HCT116 (cell line): ENCODE results near the gene CSF3R. TPM values are rescaled to one million over a fixed set of nuclear protein-coding genes. Genes with fewer than 3 reads are reported as not detected.

Experiments
- ATAC-seq: fragments of 200-7000 bp; cut with Tn5 transposase; 2 replicates; pipeline ENCODE4 v1.9.1; 2020; ENCODE audit warnings: mild to moderate bottlenecking, moderate library complexity
- BruUV-seq: library from RNA; stranded (reverse); fragments of 400-500 nt; replicated peaks from 2 replicates; lab custom pipeline; 2021; lab: Mats Ljungman, UMichigan
- CTCF ChIA-PET: fragments of 300-600 bp; sonication (Branson Sonifier 250); formaldehyde crosslinking; loops from one replicate; lab custom pipeline; 2021; ENCODE audit warnings: antibody characterized with exemption; lab: Charles Lee
- POLR2A ChIA-PET: fragments of 300-600, 350-600 bp; sonication (Branson Sonifier 250); formaldehyde crosslinking; loops from one replicate; lab custom pipeline; 2021; ENCODE audit warnings: antibody characterized with exemption; lab: Charles Lee
- RAD21 ChIA-PET, 2 experiments: fragments of 300-600 bp; sonication (Branson Sonifier 250); formaldehyde crosslinking; loops; one replicate each; lab custom pipeline; 2023; ENCODE audit warnings: low total read pairs in 2 of 2; ENCODE audit not compliant: uncharacterized antibody in 2 of 2, unreplicated experiment in 2 of 2, low non-redundant PET in 1 of 2; lab: Charles Lee
- DNase-seq: peaks from one replicate; pipeline ENCODE4 v3.0.0-alpha.2; 2010; ENCODE audit warnings: low read depth, low spot score
- H2AFZ ChIP-seq: fragments of 200-600 bp; shearing (Covaris generic), sonication (generic); 2 replicates; pipeline ENCODE4 v1.6.1; 2017; ENCODE audit warnings: low read depth, mixed run types, mixed read lengths, antibody characterized with exemption, low read length; ENCODE audit not compliant: poor library complexity, severe bottlenecking
- H3K27ac ChIP-seq: 2 replicates; pipeline ENCODE4 v1.5.1; 2012; ENCODE audit warnings: low read depth, low read length
- H3K27me3 ChIP-seq: fragments of 200-600 bp; sonication (generic); 2 replicates; pipeline ENCODE4 v1.6.1; 2016; ENCODE audit warnings: mixed run types, low read length, mixed read lengths; ENCODE audit not compliant: insufficient read depth
- H3K36me3 ChIP-seq, 2 experiments: fragments of 200-500 bp in 1 of 2; fragments of 200-600 bp in 1 of 2; sonication (Bioruptor generic) in 1 of 2; sonication (generic) in 1 of 2; 2 replicates each; pipeline versions ENCODE4 v1.5.1 to v1.6.1; 2014 to 2016; ENCODE audit warnings: low read length in 2 of 2, inconsistent platforms in 1 of 2, mixed read lengths in 1 of 2, mixed run types in 1 of 2; ENCODE audit not compliant: insufficient read depth in 2 of 2, control insufficient read depth in 1 of 2
- H3K4me1 ChIP-seq, 2 experiments: fragments of 200-600 bp in 1 of 2; sonication (generic) in 1 of 2; 2 replicates each; pipeline versions ENCODE4 v1.5.1 to v1.6.1; 2012 to 2017; ENCODE audit warnings: low read length in 2 of 2, inconsistent platforms in 1 of 2, mild to moderate bottlenecking in 1 of 2, mixed read lengths in 1 of 2, mixed run types in 1 of 2, moderate library complexity in 1 of 2; ENCODE audit not compliant: insufficient read depth in 2 of 2, control insufficient read depth in 1 of 2
- H3K4me2 ChIP-seq: fragments of 200-600 bp; sonication (generic); 2 replicates; pipeline ENCODE4 v1.6.1; 2017; ENCODE audit warnings: mixed run types, low read length, mixed read lengths
- H3K4me3 ChIP-seq, 2 experiments: fragments of 200-600 bp in 1 of 2; sonication (generic) in 1 of 2; replicated peaks in 1 of 2; 2 replicates each; pipeline ENCODE4 v1.5.1; 2011 to 2016; ENCODE audit warnings: low read length in 2 of 2, control low read depth in 1 of 2, low read depth in 1 of 2, mild to moderate bottlenecking in 1 of 2, mixed read lengths in 1 of 2, mixed run types in 1 of 2
- H3K79me2 ChIP-seq: fragments of 200-600 bp; sonication (generic); 2 replicates; pipeline ENCODE4 v1.6.1; 2017; ENCODE audit warnings: mild to moderate bottlenecking, mixed run types, low read length, moderate library complexity, mixed read lengths; ENCODE audit not compliant: insufficient read depth
- H3K9ac ChIP-seq: fragments of 200-600 bp; sonication (generic); 2 replicates; pipeline ENCODE4 v1.6.1; 2016; ENCODE audit warnings: low read length, mixed read lengths
- H3K9me2 ChIP-seq: fragments of 200-600 bp; sonication (generic), shearing (Covaris generic); 2 replicates; pipeline ENCODE4 v1.6.1; 2017; ENCODE audit warnings: mixed run types, mild to moderate bottlenecking, moderate library complexity; ENCODE audit not compliant: insufficient read depth
- H3K9me3 ChIP-seq, 2 experiments: fragments of 200-500 bp in 1 of 2; fragments of 200-600 bp in 1 of 2; sonication (Bioruptor generic) in 1 of 2; sonication (generic) in 1 of 2; 2 replicates each; pipeline ENCODE4 v1.6.1; 2014 to 2017; ENCODE audit warnings: low read length in 2 of 2, mixed read lengths in 2 of 2, inconsistent platforms in 1 of 2, low read depth in 1 of 2, mild to moderate bottlenecking in 1 of 2, mixed run types in 1 of 2, moderate library complexity in 1 of 2; ENCODE audit not compliant: control insufficient read depth in 1 of 2, insufficient read depth in 1 of 2
- H4K20me1 ChIP-seq: fragments of 200-600 bp; sonication (generic), shearing (Covaris generic); 2 replicates; pipeline ENCODE4 v1.6.1; 2017; ENCODE audit warnings: mixed run types, mild to moderate bottlenecking, moderate library complexity; ENCODE audit not compliant: insufficient read depth
- CBX3 ChIP-seq: IDR thresholded peaks from 2 replicates; pipeline ENCODE4 v1.6.1; 2012; ENCODE audit warnings: low read depth
- CEBPB ChIP-seq: IDR thresholded peaks from 2 replicates; pipeline ENCODE4 v1.6.1; 2012; ENCODE audit warnings: low read depth
- EGR1 ChIP-seq: IDR thresholded peaks from 2 replicates; pipeline ENCODE4 v1.6.1; 2012; ENCODE audit warnings: low read depth
- ELF1 ChIP-seq: IDR thresholded peaks from 2 replicates; pipeline ENCODE4 v1.6.1; 2012; ENCODE audit warnings: low read depth, borderline replicate concordance
- EZH2 ChIP-seq: fragments of 200-600 bp; sonication (generic); IDR thresholded peaks from 2 replicates; pipeline ENCODE4 v1.6.1; 2017; ENCODE audit warnings: antibody characterized with exemption, mixed run types
- EZH2phosphoT487 ChIP-seq: fragments of 200-600 bp; IDR thresholded peaks from 2 replicates; pipeline ENCODE4 v1.6.1; 2018; ENCODE audit warnings: antibody characterized with exemption, borderline replicate concordance
- POLR2A ChIP-seq: IDR thresholded peaks from 2 replicates; pipeline ENCODE4 v1.7.0; 2011; ENCODE audit warnings: borderline replicate concordance; ENCODE audit not compliant: insufficient read depth, insufficient read length; ENCODE audit errors: extremely low read depth
- POLR2AphosphoS5 ChIP-seq: IDR thresholded peaks from 2 replicates; pipeline ENCODE4 v1.6.1; 2011; ENCODE audit warnings: mild to moderate bottlenecking, low read depth, low read length, moderate library complexity
- RAD21 ChIP-seq: IDR thresholded peaks from 2 replicates; pipeline ENCODE4 v1.6.1; 2012; ENCODE audit warnings: low read depth, mild to moderate bottlenecking
- SP1 ChIP-seq: IDR thresholded peaks from 2 replicates; pipeline ENCODE4 v1.6.1; 2012; ENCODE audit warnings: low read depth
- SRF ChIP-seq: IDR thresholded peaks from 2 replicates; pipeline ENCODE4 v1.6.1; 2012; ENCODE audit warnings: low read depth
- YY1 ChIP-seq: IDR thresholded peaks from 2 replicates; pipeline ENCODE4 v1.6.1; 2011; ENCODE audit warnings: low read length, low read depth, moderate library complexity, mild to moderate bottlenecking; ENCODE audit not compliant: insufficient replicate concordance; ENCODE audit errors: extremely low read depth
- ZNF274 ChIP-seq: fragments of 200-500 bp; sonication (Bioruptor generic); IDR thresholded peaks from 2 replicates; pipeline ENCODE4 v1.6.1; 2014; ENCODE audit warnings: mild to moderate bottlenecking, low read depth, low read length, inconsistent platforms
- intact Hi-C: fragments of 100-400 bp; cut with micrococcal nuclease; formaldehyde crosslinking; loops from 2 replicates; pipeline ENCODE4 v1.10.0; 2022
- total RNA-seq: library from RNA; stranded (reverse); gene quantifications from one replicate; pipeline ENCODE4 v1.2.1, GENCODE V29; 2021; ENCODE audit not compliant: unreplicated experiment
- TF ChIP-seq, protein P1 (sequence below), 3 experiments: fragments of 200-600 bp in 1 of 3; sonication (generic) in 1 of 3; IDR thresholded peaks in 2 of 3; conservative IDR thresholded peaks in 1 of 3; 2 replicates each; pipeline ENCODE4 v1.5.1; 2012 to 2017; ENCODE audit warnings: low read depth in 2 of 3, low read length in 2 of 3, antibody characterized with exemption in 1 of 3, borderline replicate concordance in 1 of 3, control low read depth in 1 of 3, mild to moderate bottlenecking in 1 of 3, mixed read lengths in 1 of 3, mixed run types in 1 of 3, moderate library complexity in 1 of 3; ENCODE audit not compliant: insufficient read depth in 1 of 3
- TF ChIP-seq, protein P2 (sequence below): IDR thresholded peaks from 2 replicates; pipeline ENCODE4 v1.6.1; 2011; ENCODE audit warnings: mild to moderate bottlenecking, low read length, moderate library complexity; ENCODE audit not compliant: insufficient replicate concordance; ENCODE audit errors: extremely low read depth
- TF ChIP-seq, protein P3 (sequence below): IDR thresholded peaks from 2 replicates; pipeline ENCODE4 v1.6.1; 2012

The CSF3R gene
- total RNA-seq, 1 experiment from 2014 or later = 0.32 TPM

DNA sequence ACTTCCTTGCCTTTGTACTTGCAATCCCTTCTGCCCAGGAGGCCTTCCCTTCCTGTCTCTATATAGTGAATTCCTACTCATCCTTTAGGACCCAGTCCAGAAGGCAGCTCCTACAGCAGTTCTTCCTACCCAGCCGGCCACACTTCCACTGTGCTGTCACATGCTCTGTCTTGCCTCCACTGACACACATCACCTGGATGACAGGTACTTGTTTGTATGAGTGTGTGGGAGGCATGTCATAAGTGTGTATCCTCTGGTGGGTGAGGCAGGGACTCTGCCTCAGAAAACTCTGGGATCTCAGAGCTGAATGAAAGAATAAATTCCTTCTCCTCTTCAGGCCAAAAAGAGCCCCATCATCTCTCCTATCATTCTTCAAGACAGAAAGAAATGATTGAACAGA is 27.3 kb downstream of the CSF3R start (continued):
- TF ChIP-seq SRF (no peak), YY1 (no peak)
- TF ChIP-seq, protein P1, sequence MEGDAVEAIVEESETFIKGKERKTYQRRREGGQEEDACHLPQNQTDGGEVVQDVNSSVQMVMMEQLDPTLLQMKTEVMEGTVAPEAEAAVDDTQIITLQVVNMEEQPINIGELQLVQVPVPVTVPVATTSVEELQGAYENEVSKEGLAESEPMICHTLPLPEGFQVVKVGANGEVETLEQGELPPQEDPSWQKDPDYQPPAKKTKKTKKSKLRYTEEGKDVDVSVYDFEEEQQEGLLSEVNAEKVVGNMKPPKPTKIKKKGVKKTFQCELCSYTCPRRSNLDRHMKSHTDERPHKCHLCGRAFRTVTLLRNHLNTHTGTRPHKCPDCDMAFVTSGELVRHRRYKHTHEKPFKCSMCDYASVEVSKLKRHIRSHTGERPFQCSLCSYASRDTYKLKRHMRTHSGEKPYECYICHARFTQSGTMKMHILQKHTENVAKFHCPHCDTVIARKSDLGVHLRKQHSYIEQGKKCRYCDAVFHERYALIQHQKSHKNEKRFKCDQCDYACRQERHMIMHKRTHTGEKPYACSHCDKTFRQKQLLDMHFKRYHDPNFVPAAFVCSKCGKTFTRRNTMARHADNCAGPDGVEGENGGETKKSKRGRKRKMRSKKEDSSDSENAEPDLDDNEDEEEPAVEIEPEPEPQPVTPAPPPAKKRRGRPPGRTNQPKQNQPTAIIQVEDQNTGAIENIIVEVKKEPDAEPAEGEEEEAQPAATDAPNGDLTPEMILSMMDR (IDR thresholded peaks at IDR 0.05 in 2 of 3, conservative IDR thresholded peaks at IDR 0.05 in 1 of 3; ENCODE audit: borderline replicate concordance in 1 of 3, insufficient read depth in 1 of 3, low read depth in 2 of 3, low read length in 2 of 3) = no peak
- TF ChIP-seq, all 23 proteins: peak for 0

DNA sequence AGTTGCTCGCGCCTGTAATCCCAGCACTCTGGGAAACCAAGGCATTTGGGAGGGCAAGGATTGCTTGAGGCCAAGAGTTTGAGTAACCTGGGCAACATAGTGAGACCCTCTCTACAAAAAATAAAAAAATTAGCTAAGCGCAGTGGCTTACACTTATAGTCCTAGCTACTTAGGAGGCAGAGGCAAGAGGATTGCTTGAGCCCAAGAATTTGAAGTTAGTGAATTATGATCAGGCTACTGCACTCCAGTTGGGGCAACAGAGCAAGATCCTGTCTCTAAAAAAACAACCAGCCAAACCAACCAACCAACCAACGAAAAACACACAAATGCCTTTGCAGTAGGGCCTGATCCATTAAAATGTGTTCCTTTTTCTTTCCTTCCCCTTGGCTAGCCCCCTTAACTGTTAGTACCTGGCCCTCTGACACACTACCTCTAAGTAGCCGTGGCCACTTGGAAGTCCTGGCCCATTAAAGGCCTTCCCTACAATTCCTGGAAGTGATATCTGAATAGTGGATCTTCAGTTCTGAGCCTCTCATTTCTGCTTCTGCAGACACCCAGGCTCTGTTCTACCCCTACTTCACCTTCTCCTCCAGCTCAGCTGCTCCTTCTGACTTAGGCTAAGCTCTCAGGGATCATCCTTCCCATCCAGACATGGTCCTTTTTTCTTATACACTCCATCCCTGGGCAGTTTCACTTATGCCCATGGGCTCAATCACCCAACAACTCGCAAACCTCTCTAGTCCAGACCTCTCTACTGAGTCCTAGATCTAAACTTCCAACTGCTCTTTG is 28.9 kb downstream of the CSF3R start:
- intact Hi-C loops = no loop called here
- Histone ChIP-seq H4K20me1 (no peaks in the 10 kb centered on the region), H3K4me2 (no peak overlapping the region), H3K4me1 (peaks cover 3 to 18% of the 10 kb centered on the region in 2 experiments; a peak in 3 of 4 replicates), H3K4me3 (no peak overlapping the region), H3K27ac (no peak overlapping the region), H3K27me3 (no peaks in the 10 kb centered on the region), H3K79me2 (no peaks in the 10 kb centered on the region), H3K9ac (no peak overlapping the region), H3K9me2 (no peaks in the 10 kb centered on the region), H3K36me3 (peaks cover 17 to 35% of the 10 kb centered on the region in 2 experiments), H3K9me3 (no peaks in the 10 kb centered on the region), H2AFZ (no peak overlapping the region)
- DNase-seq (no peak), ATAC-seq (no peak)
- TF ChIP-seq, protein P2, sequence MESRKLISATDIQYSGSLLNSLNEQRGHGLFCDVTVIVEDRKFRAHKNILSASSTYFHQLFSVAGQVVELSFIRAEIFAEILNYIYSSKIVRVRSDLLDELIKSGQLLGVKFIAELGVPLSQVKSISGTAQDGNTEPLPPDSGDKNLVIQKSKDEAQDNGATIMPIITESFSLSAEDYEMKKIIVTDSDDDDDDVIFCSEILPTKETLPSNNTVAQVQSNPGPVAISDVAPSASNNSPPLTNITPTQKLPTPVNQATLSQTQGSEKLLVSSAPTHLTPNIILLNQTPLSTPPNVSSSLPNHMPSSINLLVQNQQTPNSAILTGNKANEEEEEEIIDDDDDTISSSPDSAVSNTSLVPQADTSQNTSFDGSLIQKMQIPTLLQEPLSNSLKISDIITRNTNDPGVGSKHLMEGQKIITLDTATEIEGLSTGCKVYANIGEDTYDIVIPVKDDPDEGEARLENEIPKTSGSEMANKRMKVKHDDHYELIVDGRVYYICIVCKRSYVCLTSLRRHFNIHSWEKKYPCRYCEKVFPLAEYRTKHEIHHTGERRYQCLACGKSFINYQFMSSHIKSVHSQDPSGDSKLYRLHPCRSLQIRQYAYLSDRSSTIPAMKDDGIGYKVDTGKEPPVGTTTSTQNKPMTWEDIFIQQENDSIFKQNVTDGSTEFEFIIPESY = no peak
- TF ChIP-seq RAD21 (no peak), CEBPB (no peak), SP1 (no peak), CBX3 (no peak), POLR2AphosphoS5 (no peak; the same call in 1 of the 2 replicates), EZH2 (no peak), ZNF274 (no peak), EZH2phosphoT487 (no peak), ELF1 (no peak), EGR1 (no peak), POLR2A (no peak)
- TF ChIP-seq, protein P3, sequence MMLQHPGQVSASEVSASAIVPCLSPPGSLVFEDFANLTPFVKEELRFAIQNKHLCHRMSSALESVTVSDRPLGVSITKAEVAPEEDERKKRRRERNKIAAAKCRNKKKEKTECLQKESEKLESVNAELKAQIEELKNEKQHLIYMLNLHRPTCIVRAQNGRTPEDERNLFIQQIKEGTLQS = no peak
- TF ChIP-seq, protein P1 (IDR thresholded peaks at IDR 0.05 in 2 of 3, conservative IDR thresholded peaks at IDR 0.05 in 1 of 3; ENCODE audit: borderline replicate concordance in 1 of 3, insufficient read depth in 1 of 3, low read depth in 2 of 3, low read length in 2 of 3) = no peak
- RAD21 ChIA-PET = no interaction called here
- no TSS peak for BruUV-seq
- POLR2A ChIA-PET = interaction anchor here (1.2 kb wide), 1 partner anchor 10 kb away, joined by 3 read pairs; the partner anchor contains the start of gene MRPS15
- CTCF ChIA-PET = no interaction called here
